HepG2 (cell line): ENCODE data around the gene GHRHR.

Experiments used
- AGO1 ChIP-seq: fragments of 200-400 bp; formaldehyde crosslinking; IDR thresholded peaks from 2 replicates; pipeline ENCODE4 v1.6.1; 2017; ENCODE audit warnings: mild to moderate bottlenecking, low read depth, low read length, moderate library complexity; ENCODE audit not compliant: poor library complexity, severe bottlenecking
- ELF4 ChIP-seq: sonication (generic); formaldehyde crosslinking; IDR thresholded peaks from 2 replicates; pipeline ENCODE4 v1.5.0; 2020; ENCODE audit warnings: missing genetic modification reagents, mild to moderate bottlenecking, moderate library complexity, borderline replicate concordance
- HMGA1 ChIP-seq: sonication (generic); formaldehyde crosslinking; conservative IDR thresholded peaks from 2 replicates; pipeline ENCODE4 v1.4.0; 2020; ENCODE audit warnings: missing genetic modification reagents
- PLRG1 ChIP-seq: fragments of 450-650 bp; conservative IDR thresholded peaks from 2 replicates; pipeline ENCODE4 v1.6.1; 2016
- POLR2A ChIP-seq, 2 experiments: IDR thresholded peaks; 2 replicates each; pipeline ENCODE4 v1.6.1; 2011; ENCODE audit warnings: low read depth in 2 of 2, low read length in 2 of 2, mild to moderate bottlenecking in 1 of 2, moderate library complexity in 1 of 2; ENCODE audit not compliant: insufficient read depth in 1 of 2
- SNAPC2 ChIP-seq: sonication (generic); formaldehyde crosslinking; IDR thresholded peaks from 2 replicates; pipeline ENCODE4 v1.8.1; 2022; ENCODE audit warnings: mild to moderate bottlenecking, missing genetic modification reagents
- TF ChIP-seq, protein P1 (sequence below): sonication (generic); formaldehyde crosslinking; IDR thresholded peaks from 2 replicates; pipeline ENCODE4 v1.5.0; 2020; ENCODE audit warnings: mild to moderate bottlenecking, missing genetic modification reagents, moderate library complexity

GRCh38 chr7:31027161-31027965, 63.6 kb downstream of the GHRHR start:
- TF ChIP-seq, protein P1, sequence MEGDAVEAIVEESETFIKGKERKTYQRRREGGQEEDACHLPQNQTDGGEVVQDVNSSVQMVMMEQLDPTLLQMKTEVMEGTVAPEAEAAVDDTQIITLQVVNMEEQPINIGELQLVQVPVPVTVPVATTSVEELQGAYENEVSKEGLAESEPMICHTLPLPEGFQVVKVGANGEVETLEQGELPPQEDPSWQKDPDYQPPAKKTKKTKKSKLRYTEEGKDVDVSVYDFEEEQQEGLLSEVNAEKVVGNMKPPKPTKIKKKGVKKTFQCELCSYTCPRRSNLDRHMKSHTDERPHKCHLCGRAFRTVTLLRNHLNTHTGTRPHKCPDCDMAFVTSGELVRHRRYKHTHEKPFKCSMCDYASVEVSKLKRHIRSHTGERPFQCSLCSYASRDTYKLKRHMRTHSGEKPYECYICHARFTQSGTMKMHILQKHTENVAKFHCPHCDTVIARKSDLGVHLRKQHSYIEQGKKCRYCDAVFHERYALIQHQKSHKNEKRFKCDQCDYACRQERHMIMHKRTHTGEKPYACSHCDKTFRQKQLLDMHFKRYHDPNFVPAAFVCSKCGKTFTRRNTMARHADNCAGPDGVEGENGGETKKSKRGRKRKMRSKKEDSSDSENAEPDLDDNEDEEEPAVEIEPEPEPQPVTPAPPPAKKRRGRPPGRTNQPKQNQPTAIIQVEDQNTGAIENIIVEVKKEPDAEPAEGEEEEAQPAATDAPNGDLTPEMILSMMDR: no peak
- TF ChIP-seq AGO1 (no peak), POLR2A (IDR thresholded peaks at IDR 0.05; ENCODE audit: insufficient read depth in 1 of 2, low read depth in 2 of 2, low read length in 2 of 2) (no peak), HMGA1 (no peak), SNAPC2 (CRISPR knock-in tag) (no peak), PLRG1 (no peak), ELF4 (CRISPR knock-in tag) (no peak)
